HCT116 (cell line): Measurements from ENCODE around the gene BRSK1. TPM values are rescaled to one million over a fixed set of nuclear protein-coding genes. Genes with fewer than 3 reads are reported as not detected.
A peak's percentile ranks its signal among the peaks of the same experiment; 100 is the strongest.

Source experiments
- ATAC-seq: fragments of 200-7000 bp; cut with Tn5 transposase; 2 replicates; pipeline ENCODE4 v1.9.1; 2020; ENCODE audit warnings: mild to moderate bottlenecking, moderate library complexity
- BruUV-seq: library from RNA; stranded (reverse); fragments of 400-500 nt; replicated peaks from 2 replicates; lab custom pipeline; 2021; lab: Mats Ljungman, UMichigan
- CTCF ChIA-PET: fragments of 300-600 bp; sonication (Branson Sonifier 250); formaldehyde crosslinking; loops from one replicate; lab custom pipeline; 2021; ENCODE audit warnings: antibody characterized with exemption; lab: Charles Lee
- POLR2A ChIA-PET: fragments of 300-600, 350-600 bp; sonication (Branson Sonifier 250); formaldehyde crosslinking; loops from one replicate; lab custom pipeline; 2021; ENCODE audit warnings: antibody characterized with exemption; lab: Charles Lee
- RAD21 ChIA-PET, 2 experiments: fragments of 300-600 bp; sonication (Branson Sonifier 250); formaldehyde crosslinking; loops; one replicate each; lab custom pipeline; 2023; ENCODE audit warnings: low total read pairs in 2 of 2; ENCODE audit not compliant: uncharacterized antibody in 2 of 2, unreplicated experiment in 2 of 2, low non-redundant PET in 1 of 2; lab: Charles Lee
- DNase-seq: peaks from one replicate; pipeline ENCODE4 v3.0.0-alpha.2; 2010; ENCODE audit warnings: low read depth, low spot score
- H2AFZ ChIP-seq: fragments of 200-600 bp; shearing (Covaris generic), sonication (generic); 2 replicates; pipeline ENCODE4 v1.6.1; 2017; ENCODE audit warnings: low read depth, mixed run types, mixed read lengths, antibody characterized with exemption, low read length; ENCODE audit not compliant: poor library complexity, severe bottlenecking
- H3K27ac ChIP-seq: 2 replicates; pipeline ENCODE4 v1.5.1; 2012; ENCODE audit warnings: low read depth, low read length
- H3K27me3 ChIP-seq: fragments of 200-600 bp; sonication (generic); 2 replicates; pipeline ENCODE4 v1.6.1; 2016; ENCODE audit warnings: mixed run types, low read length, mixed read lengths; ENCODE audit not compliant: insufficient read depth
- H3K36me3 ChIP-seq, 2 experiments: fragments of 200-500 bp in 1 of 2; fragments of 200-600 bp in 1 of 2; sonication (Bioruptor generic) in 1 of 2; sonication (generic) in 1 of 2; 2 replicates each; pipeline versions ENCODE4 v1.5.1 to v1.6.1; 2014 to 2016; ENCODE audit warnings: low read length in 2 of 2, inconsistent platforms in 1 of 2, mixed read lengths in 1 of 2, mixed run types in 1 of 2; ENCODE audit not compliant: insufficient read depth in 2 of 2, control insufficient read depth in 1 of 2
- H3K4me1 ChIP-seq, 2 experiments: fragments of 200-600 bp in 1 of 2; sonication (generic) in 1 of 2; 2 replicates each; pipeline versions ENCODE4 v1.5.1 to v1.6.1; 2012 to 2017; ENCODE audit warnings: low read length in 2 of 2, inconsistent platforms in 1 of 2, mild to moderate bottlenecking in 1 of 2, mixed read lengths in 1 of 2, mixed run types in 1 of 2, moderate library complexity in 1 of 2; ENCODE audit not compliant: insufficient read depth in 2 of 2, control insufficient read depth in 1 of 2
- H3K4me2 ChIP-seq: fragments of 200-600 bp; sonication (generic); 2 replicates; pipeline ENCODE4 v1.6.1; 2017; ENCODE audit warnings: mixed run types, low read length, mixed read lengths
- H3K4me3 ChIP-seq, 2 experiments: fragments of 200-600 bp in 1 of 2; sonication (generic) in 1 of 2; replicated peaks in 1 of 2; 2 replicates each; pipeline ENCODE4 v1.5.1; 2011 to 2016; ENCODE audit warnings: low read length in 2 of 2, control low read depth in 1 of 2, low read depth in 1 of 2, mild to moderate bottlenecking in 1 of 2, mixed read lengths in 1 of 2, mixed run types in 1 of 2
- H3K79me2 ChIP-seq: fragments of 200-600 bp; sonication (generic); 2 replicates; pipeline ENCODE4 v1.6.1; 2017; ENCODE audit warnings: mild to moderate bottlenecking, mixed run types, low read length, moderate library complexity, mixed read lengths; ENCODE audit not compliant: insufficient read depth
- H3K9ac ChIP-seq: fragments of 200-600 bp; sonication (generic); 2 replicates; pipeline ENCODE4 v1.6.1; 2016; ENCODE audit warnings: low read length, mixed read lengths
- H3K9me2 ChIP-seq: fragments of 200-600 bp; sonication (generic), shearing (Covaris generic); 2 replicates; pipeline ENCODE4 v1.6.1; 2017; ENCODE audit warnings: mixed run types, mild to moderate bottlenecking, moderate library complexity; ENCODE audit not compliant: insufficient read depth
- H3K9me3 ChIP-seq, 2 experiments: fragments of 200-500 bp in 1 of 2; fragments of 200-600 bp in 1 of 2; sonication (Bioruptor generic) in 1 of 2; sonication (generic) in 1 of 2; 2 replicates each; pipeline ENCODE4 v1.6.1; 2014 to 2017; ENCODE audit warnings: low read length in 2 of 2, mixed read lengths in 2 of 2, inconsistent platforms in 1 of 2, low read depth in 1 of 2, mild to moderate bottlenecking in 1 of 2, mixed run types in 1 of 2, moderate library complexity in 1 of 2; ENCODE audit not compliant: control insufficient read depth in 1 of 2, insufficient read depth in 1 of 2
- H4K20me1 ChIP-seq: fragments of 200-600 bp; sonication (generic), shearing (Covaris generic); 2 replicates; pipeline ENCODE4 v1.6.1; 2017; ENCODE audit warnings: mixed run types, mild to moderate bottlenecking, moderate library complexity; ENCODE audit not compliant: insufficient read depth
- CBX3 ChIP-seq: IDR thresholded peaks from 2 replicates; pipeline ENCODE4 v1.6.1; 2012; ENCODE audit warnings: low read depth
- EZH2phosphoT487 ChIP-seq: fragments of 200-600 bp; IDR thresholded peaks from 2 replicates; pipeline ENCODE4 v1.6.1; 2018; ENCODE audit warnings: antibody characterized with exemption, borderline replicate concordance
- FOSL1 ChIP-seq: IDR thresholded peaks from 2 replicates; pipeline ENCODE4 v1.6.1; 2012; ENCODE audit warnings: low read depth
- POLR2AphosphoS5 ChIP-seq: IDR thresholded peaks from 2 replicates; pipeline ENCODE4 v1.6.1; 2011; ENCODE audit warnings: mild to moderate bottlenecking, low read depth, low read length, moderate library complexity
- RAD21 ChIP-seq: IDR thresholded peaks from 2 replicates; pipeline ENCODE4 v1.6.1; 2012; ENCODE audit warnings: low read depth, mild to moderate bottlenecking
- SIN3A ChIP-seq: IDR thresholded peaks from 2 replicates; pipeline ENCODE4 v1.6.1; 2012; ENCODE audit warnings: low read depth
- ZFX ChIP-seq: fragments of 450-650 bp; IDR thresholded peaks from 2 replicates; pipeline ENCODE4 v1.6.1; 2017
- intact Hi-C: fragments of 100-400 bp; cut with micrococcal nuclease; formaldehyde crosslinking; loops from 2 replicates; pipeline ENCODE4 v1.10.0; 2022
- total RNA-seq: library from RNA; stranded (reverse); gene quantifications from one replicate; pipeline ENCODE4 v1.2.1, GENCODE V29; 2021; ENCODE audit not compliant: unreplicated experiment

Gene BRSK1
- total RNA-seq, 1 experiment from 2014 or later: 33.3 TPM

DNA sequence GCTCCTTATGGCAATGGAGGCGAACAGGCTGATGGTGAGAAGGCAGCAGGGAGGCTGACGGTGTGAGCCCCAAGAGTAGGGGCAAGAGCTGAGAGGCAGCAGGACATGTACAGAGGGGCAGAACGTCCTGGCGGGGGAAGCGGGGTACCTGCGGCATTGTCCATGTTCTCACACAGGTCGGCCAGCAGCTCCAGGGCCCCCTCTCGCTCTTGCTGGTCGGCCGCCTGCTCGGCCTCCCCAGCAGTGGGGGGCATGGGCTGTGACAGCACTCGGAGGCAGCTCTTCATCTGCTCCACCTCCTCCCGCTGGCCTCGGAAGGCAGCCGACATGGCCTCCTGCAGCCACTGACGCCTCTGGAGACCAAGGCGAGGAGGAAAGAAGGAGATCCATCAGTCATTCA, 6.3 kb upstream of the BRSK1 start:
- H3K4me1 ChIP-seq: peaks cover 11 to 18% of the 10 kb centered on the region in 2 experiments
- DNase-seq (no peak), ATAC-seq (no peak)
- ChIA-PET CTCF (no interaction called here), RAD21 (no interaction called here), POLR2A (interaction anchor here (1.3 to 3.3 kb wide), 2 partner anchors 8 to 18 kb away, joined by 3 to 26 read pairs; partner anchors contain the start of gene PPP6R1)
- TF ChIP-seq SIN3A (no peak), RAD21 (no peak), POLR2AphosphoS5 (no peak), CBX3 (no peak), ZFX (no peak), FOSL1 (no peak), EZH2phosphoT487 (no peak)
- peaks cover 7 to 21% of the 10 kb centered on the region in 2 experiments; a peak in 3 of 4 replicates for H3K36me3 ChIP-seq
- no peaks in the 10 kb centered on the region for H3K27me3 ChIP-seq
- no peaks in the 10 kb centered on the region for H3K9me2 ChIP-seq
- no peak overlapping the region for H3K9ac ChIP-seq
- intact Hi-C loops: no loop called here
- no peaks in the 10 kb centered on the region for H4K20me1 ChIP-seq
- H2AFZ ChIP-seq: no peak overlapping the region
- no peak overlapping the region for H3K4me3 ChIP-seq
- H3K27ac ChIP-seq: no peak overlapping the region
- peaks cover 13% of the 10 kb centered on the region for H3K79me2 ChIP-seq
- H3K4me2 ChIP-seq: no peak overlapping the region
- no peaks in the 10 kb centered on the region for H3K9me3 ChIP-seq
- no TSS peak for BruUV-seq

DNA sequence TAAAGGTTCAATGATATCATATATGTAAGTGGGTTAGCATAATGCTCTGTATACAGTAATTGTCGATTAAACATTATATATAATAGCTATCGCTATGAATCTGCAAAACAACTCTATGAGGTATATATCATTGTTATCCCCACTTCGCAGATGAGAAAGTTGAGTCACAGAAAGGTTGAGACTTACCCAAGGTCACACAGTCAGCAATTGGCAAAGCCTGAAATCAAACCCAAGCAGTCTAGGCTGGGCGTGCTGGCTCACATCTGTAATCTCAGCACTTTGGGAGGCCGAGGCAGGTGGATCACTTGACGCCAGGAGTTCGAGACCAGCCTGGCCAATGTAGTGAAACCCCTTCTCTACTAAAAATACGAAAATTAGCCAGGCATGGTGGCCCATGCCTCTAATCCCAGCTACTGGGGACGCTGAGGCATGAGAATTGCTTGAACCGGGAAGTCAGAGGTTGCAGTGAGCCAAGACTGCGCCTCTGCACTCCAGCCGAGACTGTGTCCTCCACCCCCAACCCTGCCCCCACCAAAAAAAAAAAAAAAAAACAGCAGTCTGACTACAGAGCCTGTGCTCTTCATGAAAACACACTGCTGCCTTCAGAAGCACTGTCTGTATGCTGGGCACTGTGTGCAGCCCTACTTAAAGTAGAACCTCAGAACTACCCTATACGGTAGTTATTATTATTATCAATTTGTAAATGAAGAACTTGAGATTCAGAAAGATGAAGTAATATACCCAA, 5.2 kb upstream of the BRSK1 start:
- Histone ChIP-seq H3K36me3 (peaks cover 7 to 15% of the 10 kb centered on the region in 2 experiments; a peak in 3 of 4 replicates), H3K9ac (peak overlapping the region; percentile 89), H3K27me3 (no peaks in the 10 kb centered on the region), H3K79me2 (peaks cover 16% of the 10 kb centered on the region), H3K4me1 (peaks cover 18 to 28% of the 10 kb centered on the region in 2 experiments), H3K9me3 (no peaks in the 10 kb centered on the region), H3K4me2 (peak overlapping the region; percentile 100), H4K20me1 (no peaks in the 10 kb centered on the region), H3K27ac (no peak overlapping the region), H2AFZ (no peak overlapping the region), H3K9me2 (no peaks in the 10 kb centered on the region), H3K4me3 (peak overlapping the region; percentile 97 to 99)
- DNase-seq: no peak
- ChIA-PET POLR2A (interaction anchor here (1.3 to 3.3 kb wide), 2 partner anchors 9 to 19 kb away, joined by 3 to 26 read pairs; partner anchors contain the start of gene PPP6R1), RAD21 (no interaction called here), CTCF (no interaction called here)
- intact Hi-C loops: no loop called here
- no TSS peak for BruUV-seq
- no peak for TF ChIP-seq SIN3A
- no peak for ATAC-seq
